GM12891 (cell line): ENCODE data around the gene TMEM14C.

ENCODE experiments used
- PAX5 ChIP-seq: IDR thresholded peaks from 2 replicates; pipeline ENCODE4 v1.6.1; 2011; ENCODE audit warnings: low read length, moderate library complexity, mild to moderate bottlenecking; ENCODE audit not compliant: insufficient read depth, severe bottlenecking
- POLR2A ChIP-seq: IDR thresholded peaks from 2 replicates; pipeline ENCODE4 v1.6.1; 2011; ENCODE audit warnings: low read depth, low read length, control low read depth
- POLR2AphosphoS5 ChIP-seq: IDR thresholded peaks from 2 replicates; pipeline ENCODE4 v1.6.1; 2011; ENCODE audit warnings: low read depth, low read length, control low read depth
- SPI1 ChIP-seq: IDR thresholded peaks from 2 replicates; pipeline ENCODE4 v1.6.1; 2011; ENCODE audit warnings: low read depth, low read length, control low read depth
- TAF1 ChIP-seq: IDR thresholded peaks from 2 replicates; pipeline ENCODE4 v1.6.1; 2011; ENCODE audit warnings: low read depth, low read length, control low read depth

- TF ChIP-seq POLR2A (no peak), TAF1 (no peak), POLR2AphosphoS5 (no peak), SPI1 (no peak), PAX5 (no peak)
Measured at GRCh38 chr6:10722570-10722819, 375 bp upstream of the TMEM14C start.
